ENCODE results near the gene GLRA3. TPM values are rescaled to one million over a fixed set of nuclear protein-coding genes. Genes with fewer than 3 reads are reported as not detected.

Gene GLRA3
- total and polyA plus RNA-seq, 9 donors: not detected

- 74 to 86% (median 86%) methylated on average over 3 of the region's 3 CpGs for WGBS, 3 donors
- TF ChIP-seq CTCF (IDR thresholded peaks at IDR 0.05): no peak
- TF ChIP-seq EP300 (IDR thresholded peaks at IDR 0.05): no peak
- TF ChIP-seq POLR2A (IDR thresholded peaks at IDR 0.05): no peak
Measured at GRCh38 chr4:174598800-174599199, 230.2 kb downstream of the GLRA3 start.

DNA sequence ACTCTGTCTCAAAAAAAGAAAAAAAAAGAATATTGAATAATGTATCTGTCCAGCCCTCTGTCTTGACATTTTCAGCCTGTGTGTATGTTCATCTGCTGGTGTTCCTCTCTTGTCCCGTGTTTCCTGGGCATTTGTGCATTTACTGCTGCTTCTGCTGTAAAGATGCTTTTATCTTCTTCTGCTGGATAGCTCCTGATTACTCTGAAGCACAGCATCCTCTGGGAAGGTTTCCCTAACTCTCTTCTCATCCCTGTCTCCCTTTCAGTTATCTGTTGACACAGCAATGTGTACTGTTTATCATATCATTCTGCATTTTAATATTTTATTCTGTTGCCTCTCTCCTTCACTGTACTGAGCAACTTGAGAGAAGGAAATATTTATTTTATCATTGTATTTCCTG, 232.5 kb downstream of the GLRA3 start:
- 43 to 62% (median 52%) methylated on average over 1 of the region's 1 CpG for WGBS, 3 donors
- Histone ChIP-seq H3K4me1 (ENCODE audit: insufficient read depth) (no peaks in the 10 kb centered on the region), H3K4me3 (no peak overlapping the region), H3K9me3 (no peaks in the 10 kb centered on the region), H3K27ac (no peak overlapping the region), H3K27me3 (no peaks in the 10 kb centered on the region), H3K36me3 (no peaks in the 10 kb centered on the region)
- intact Hi-C loops (cut with DNase I): no loop called here
- no peak for DNase-seq
- TF ChIP-seq POLR2A (IDR thresholded peaks at IDR 0.05) (no peak), CTCF (IDR thresholded peaks at IDR 0.05) (no peak), EP300 (IDR thresholded peaks at IDR 0.05) (no peak)

More at GRCh38 chr4:174598800-174599199, 230.2 kb downstream of the GLRA3 start:
- intact Hi-C loops (cut with DNase I): no loop called here
- H3K4me3 ChIP-seq: no peak overlapping the region
- no peak overlapping the region for H3K27ac ChIP-seq
- no peak for DNase-seq
- H3K9me3 ChIP-seq: no peaks in the 10 kb centered on the region
- H3K36me3 ChIP-seq: no peaks in the 10 kb centered on the region
- no peaks in the 10 kb centered on the region for H3K4me1 ChIP-seq (ENCODE audit: insufficient read depth)
- no peaks in the 10 kb centered on the region for H3K27me3 ChIP-seq

- no peak overlapping the region for H3K27ac ChIP-seq
- no peaks in the 10 kb centered on the region for H3K9me3 ChIP-seq
- 77 to 82% (median 82%) methylated on average over 4 of the region's 4 CpGs for WGBS, 3 donors
- no peaks in the 10 kb centered on the region for H3K36me3 ChIP-seq
- no peak for TF ChIP-seq EP300 (IDR thresholded peaks at IDR 0.05)
- no peak for TF ChIP-seq POLR2A (IDR thresholded peaks at IDR 0.05)
- TF ChIP-seq CTCF (IDR thresholded peaks at IDR 0.05): no peak
- no peaks in the 10 kb centered on the region for H3K27me3 ChIP-seq
- H3K4me3 ChIP-seq: no peak overlapping the region
- intact Hi-C loops (cut with DNase I): no loop called here
- DNase-seq: no peak
- no peaks in the 10 kb centered on the region for H3K4me1 ChIP-seq (ENCODE audit: insufficient read depth)
Measured at GRCh38 chr4:174595141-174595929, 233.7 kb downstream of the GLRA3 start.

- Histone ChIP-seq H3K36me3 (no peaks in the 10 kb centered on the region), H3K4me3 (no peak overlapping the region), H3K27ac (no peak overlapping the region), H3K27me3 (no peaks in the 10 kb centered on the region), H3K4me1 (ENCODE audit: insufficient read depth) (no peaks in the 10 kb centered on the region), H3K9me3 (no peaks in the 10 kb centered on the region)
- 91 to 95% (median 91%) methylated on average over 3 of the region's 3 CpGs for WGBS, 3 donors
- DNase-seq: no peak
- TF ChIP-seq EP300 (IDR thresholded peaks at IDR 0.05) (no peak), CTCF (IDR thresholded peaks at IDR 0.05) (no peak), POLR2A (IDR thresholded peaks at IDR 0.05) (no peak)
- intact Hi-C loops (cut with DNase I): no loop called here
Measured at GRCh38 chr4:174593701-174594100, 235.3 kb downstream of the GLRA3 start.

All from ovary (tissue), 9 donors.